ENCODE measurements around the gene STK38.
"Not testable (repeated sequence)": the region's sequence is repeated elsewhere in the genome, so short reads cannot be mapped to it uniquely, and the experiment has no call there.

STK38 gene

DNA sequence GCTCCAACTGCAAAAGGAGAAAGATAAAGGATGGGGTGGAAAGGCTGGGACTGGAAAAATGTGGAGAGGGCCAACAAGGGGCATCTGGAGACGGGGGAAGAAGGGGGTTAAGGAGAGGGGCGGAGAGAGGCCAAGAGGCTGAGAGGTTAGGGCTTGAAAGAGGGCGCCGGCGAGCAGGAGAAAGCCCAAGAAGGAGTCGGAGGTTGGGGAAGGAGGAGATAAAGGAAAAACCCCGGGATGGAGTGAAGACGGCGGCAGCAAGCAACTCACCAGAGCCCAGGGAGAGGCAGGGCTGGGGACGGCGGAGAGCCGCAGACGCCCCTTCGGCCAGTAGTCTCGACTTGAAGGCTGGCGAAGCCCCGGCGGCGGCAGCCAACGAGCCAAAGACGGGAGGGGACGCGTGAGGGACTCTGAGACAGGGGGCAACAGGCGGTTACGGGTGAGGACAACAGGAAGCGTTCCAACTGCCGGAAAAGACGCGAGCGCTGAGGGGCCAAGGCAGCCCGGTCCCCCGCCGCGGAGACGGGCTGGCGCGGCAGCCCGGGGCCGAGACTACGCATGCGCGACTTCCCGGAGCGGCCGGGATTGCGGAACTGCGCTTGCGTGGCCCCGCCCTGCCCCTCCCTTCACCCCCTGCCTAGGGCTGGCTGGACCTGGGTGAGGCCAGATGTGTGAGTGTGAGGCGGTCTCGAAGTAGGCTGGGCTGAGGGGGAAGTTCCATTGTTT lies at the start of gene STK38:
Gene STK38, minus strand, starts transcription at position 560 of the 726 bp plus-strand sequence. CDS start 7,277 bp downstream, outside the sequence.
- DNase-seq = peak; percentile 67

- DNase-seq = no peak
Measured at GRCh38 chr6:36596356-36596755, 49.1 kb upstream of the STK38 start.

GRCh38 chr6:36594816-36595643 lies 47.8 kb upstream of the STK38 start:
- no peak for DNase-seq

DNA sequence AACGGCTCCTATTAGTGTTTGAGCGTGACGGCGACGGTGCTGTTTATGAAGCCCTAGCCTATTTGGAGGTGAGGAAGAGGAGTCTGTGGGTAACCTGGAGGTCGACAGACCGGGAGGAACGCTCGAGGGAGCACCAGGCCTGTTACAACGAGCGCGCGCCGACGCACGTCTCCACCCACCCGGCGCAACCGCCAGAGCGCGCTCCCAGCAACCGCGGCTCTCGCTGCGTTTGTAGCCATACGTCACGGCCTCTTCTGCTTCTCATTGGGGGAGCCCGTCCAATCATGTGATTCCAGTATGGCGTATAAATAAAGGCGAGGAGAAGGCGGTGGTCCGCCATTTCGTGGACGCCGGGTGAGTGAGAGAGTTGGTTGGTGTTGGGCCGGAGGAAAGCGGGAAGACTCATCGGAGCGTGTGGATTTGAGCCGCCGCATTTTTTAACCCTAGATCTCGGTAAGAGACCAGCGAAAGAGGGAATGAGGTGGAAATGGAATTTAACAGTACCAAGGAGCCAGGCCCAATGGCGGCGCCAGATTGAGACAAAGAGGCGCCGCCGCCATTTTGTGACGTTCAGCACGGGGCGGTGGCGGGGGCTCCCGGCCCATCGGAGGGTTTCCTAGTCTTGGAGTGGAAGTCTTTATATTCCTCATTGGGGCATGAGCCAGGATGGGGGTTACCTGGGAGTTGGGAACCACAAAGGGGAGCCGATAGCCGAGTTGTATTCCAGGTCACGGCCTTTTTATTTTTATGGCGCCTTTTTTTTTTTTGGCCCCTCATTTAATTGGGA lies 46.9 kb upstream of the STK38 start, which contains the start of gene SRSF3:
Gene SRSF3, plus strand, starts transcription at position 334 of the 787 bp plus-strand sequence. CDS start 2,401 bp downstream, outside the sequence.
- DNase-seq = peak; percentile 94

DNA sequence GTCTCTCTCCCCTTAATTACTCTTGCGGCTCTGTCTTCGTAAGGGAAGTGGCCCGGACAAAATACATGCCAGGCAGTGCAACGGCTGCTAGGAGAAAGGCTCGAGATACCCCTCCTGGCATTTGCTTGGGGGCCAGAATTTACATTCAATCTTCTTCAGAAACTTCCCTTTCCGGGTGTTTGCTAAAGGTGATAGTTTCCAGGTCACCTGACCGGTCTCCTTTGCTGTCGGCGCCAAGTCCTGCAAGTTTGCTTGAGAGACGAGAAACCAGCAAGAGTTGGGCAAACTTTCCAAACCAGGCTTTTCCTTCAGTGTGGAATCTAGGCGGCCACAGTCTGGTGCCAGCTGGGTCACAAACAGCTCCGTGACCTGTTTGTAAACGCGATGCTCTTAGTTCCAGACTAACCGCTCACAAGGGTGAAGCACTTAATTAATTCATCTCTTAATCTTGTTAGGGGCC lies 46.3 kb upstream of the STK38 start:
- DNase-seq = peak; percentile 78

DNA sequence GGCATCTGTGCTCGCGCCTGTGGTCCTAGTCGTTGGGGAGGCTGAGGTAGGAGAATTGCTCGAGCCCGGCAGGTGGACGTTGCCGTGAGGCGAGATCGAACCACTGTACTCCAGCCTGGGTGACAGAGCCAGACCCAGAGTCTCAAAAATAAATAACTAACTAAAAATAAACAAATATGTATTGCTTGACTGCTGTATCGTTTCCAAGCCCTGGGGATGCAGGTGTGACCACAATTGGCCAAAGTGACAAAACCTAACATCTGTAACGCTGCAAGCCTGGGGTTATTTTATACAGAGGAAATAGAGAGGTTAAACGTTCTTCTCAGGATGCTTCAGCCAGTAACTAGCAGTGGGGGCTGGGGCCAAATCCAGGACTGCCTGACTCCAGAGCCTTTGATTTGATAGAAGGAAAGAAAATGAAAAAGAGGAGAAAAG lies 45.0 kb upstream of the STK38 start:
- no peak for DNase-seq

DNA sequence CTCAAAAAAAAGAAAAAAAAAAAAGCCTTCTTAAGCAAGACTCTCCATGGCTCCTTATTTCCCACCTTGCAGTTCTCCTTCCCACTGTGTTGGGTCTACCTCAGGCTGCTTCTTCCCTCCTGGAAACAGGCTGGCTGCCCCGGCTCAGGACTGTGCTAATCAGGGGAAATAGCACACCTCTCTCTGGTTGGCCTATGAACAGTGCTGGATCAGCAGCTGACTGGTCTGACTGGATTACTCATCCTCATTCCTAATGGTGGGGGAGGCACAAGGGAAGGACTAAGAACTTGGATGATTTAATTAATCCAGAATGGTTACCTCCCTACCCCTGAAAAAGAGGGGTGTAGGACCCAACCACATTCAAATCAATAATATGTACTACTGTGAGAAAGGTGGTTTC lies 43.0 kb upstream of the STK38 start:
- DNase-seq = no peak

DNA sequence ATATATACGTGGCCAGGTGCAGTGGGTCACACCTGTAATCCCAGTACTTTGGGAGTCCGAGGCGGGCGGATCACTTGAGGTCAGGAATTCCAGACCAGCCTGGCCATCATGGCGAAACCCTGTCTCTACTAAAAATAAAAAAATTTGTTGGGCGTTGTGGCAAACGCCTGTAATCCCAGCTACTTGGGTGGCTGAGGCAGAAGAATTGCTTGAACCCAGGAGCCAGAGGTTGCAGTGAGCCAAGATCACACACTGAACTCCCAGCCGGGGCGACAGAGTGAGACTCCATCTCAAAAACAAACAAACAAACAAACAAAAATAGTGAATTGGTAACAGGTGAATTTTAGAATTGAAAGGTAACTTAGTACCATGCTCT lies 41.7 kb upstream of the STK38 start:
- not testable (repeated sequence) for DNase-seq

GRCh38 chr6:36586606-36587005 lies 39.3 kb upstream of the STK38 start:
- no peak for DNase-seq

DNA sequence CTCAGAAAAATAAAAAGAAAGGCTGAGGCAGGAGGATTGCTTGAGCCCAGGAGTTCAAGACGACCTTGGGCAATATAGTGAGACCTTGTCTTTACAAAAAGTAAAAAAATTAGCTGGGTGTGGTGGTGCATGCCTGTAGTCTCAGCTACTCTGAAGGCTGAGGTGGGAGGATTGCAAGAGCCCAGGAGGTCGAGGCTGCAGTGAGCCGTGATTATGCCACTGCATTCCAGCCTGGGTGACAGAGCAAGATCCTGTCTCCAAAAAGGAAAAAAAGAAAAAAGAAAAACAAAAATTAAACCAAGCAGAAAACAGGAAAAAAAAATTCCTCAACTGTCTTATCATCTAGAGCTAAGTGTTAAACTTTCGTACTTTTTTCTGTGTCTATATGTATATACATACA lies 34.4 kb upstream of the STK38 start:
- DNase-seq = no peak

DNA sequence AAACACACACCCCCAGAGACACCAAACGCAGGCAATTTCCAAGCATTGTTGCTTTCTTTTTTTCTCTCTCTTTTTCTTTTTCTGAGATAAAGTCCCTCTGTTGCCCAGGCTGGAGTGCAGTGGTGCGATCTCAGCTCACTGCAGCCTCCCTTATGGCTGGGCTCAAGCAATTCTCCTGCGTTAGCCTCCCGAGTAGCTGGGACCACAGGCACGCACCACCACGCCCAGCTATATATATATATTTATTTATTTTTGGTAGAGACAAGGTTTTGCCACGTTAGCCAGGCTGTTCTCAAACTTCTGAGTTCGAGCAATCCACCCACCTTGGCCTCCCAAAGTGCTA lies 32.9 kb upstream of the STK38 start:
- no peak for DNase-seq

- no peak for DNase-seq
Measured at GRCh38 chr6:36578431-36578830, 31.2 kb upstream of the STK38 start.

- no peak for DNase-seq
Measured at GRCh38 chr6:36578030-36578429, 30.8 kb upstream of the STK38 start.

GRCh38 chr6:36577301-36577700 lies 30.0 kb upstream of the STK38 start:
- DNase-seq = no peak

DNA sequence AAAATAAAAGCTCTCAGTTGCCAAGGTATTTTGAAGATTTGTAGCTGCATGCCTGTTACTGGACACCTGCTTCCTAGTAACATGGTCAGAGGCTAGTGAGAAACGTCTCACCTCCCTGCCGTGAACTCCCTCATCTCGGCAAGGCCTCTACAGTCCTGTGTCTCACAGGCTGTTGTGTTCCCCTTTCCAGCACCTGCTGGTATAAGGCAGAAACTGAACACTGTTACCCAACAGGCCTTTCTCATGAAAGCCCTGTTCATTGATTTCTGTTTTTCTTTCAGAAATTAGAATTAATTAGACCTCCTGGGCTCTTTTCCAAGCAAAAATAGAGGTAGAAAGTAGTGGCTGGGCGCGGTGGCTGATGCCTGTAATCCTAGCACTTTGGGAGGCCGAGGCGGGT lies 29.3 kb upstream of the STK38 start:
- no peak for DNase-seq

- DNase-seq = no peak
Measured at GRCh38 chr6:36574679-36575078, 27.4 kb upstream of the STK38 start.

GRCh38 chr6:36572353-36573311 lies 25.4 kb upstream of the STK38 start:
- not testable (repeated sequence) for DNase-seq

- no peak for DNase-seq
Measured at GRCh38 chr6:36571122-36572043, 24.1 kb upstream of the STK38 start.

- no peak for DNase-seq
Measured at GRCh38 chr6:36570264-36570663, 23.0 kb upstream of the STK38 start.

DNA sequence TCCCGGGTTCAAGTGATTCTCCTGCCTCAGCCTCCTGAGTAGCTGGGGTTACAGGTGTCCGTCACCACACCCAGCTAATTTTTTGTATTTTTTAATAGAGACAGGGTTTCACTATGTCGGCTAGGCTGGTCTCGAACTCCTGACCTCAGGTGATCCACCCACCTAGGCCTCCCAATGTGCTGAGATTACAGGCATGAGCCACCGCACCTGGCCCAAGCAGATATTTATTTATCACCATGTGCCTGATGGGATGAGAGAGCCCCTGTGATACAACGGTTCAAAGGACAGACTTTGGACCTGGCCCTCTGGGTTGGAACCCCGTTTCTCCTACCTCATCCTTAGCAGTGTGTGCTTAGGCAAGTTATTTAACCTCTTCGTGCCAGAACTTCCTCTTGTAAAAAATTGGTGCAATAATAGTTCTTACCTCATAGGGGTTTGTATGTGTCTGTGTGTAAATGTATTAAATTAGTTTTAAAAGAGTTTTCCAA lies 19.2 kb upstream of the STK38 start:
- DNase-seq = no peak

GRCh38 chr6:36563928-36564284 lies 16.6 kb upstream of the STK38 start:
- no peak for DNase-seq

Measured in NCI-H1436 treated with DMSO at 0.1 percent for 48 hours (cell line).